Gastroesophageal sphincter (tissue), 4 donors: ENCODE measurements around the gene CRB2. TPM values are rescaled to one million over a fixed set of nuclear protein-coding genes. Genes with fewer than 3 reads are reported as not detected.

Experiments
- ATAC-seq: fragments of 150-250 bp; one replicate; pipeline ENCODE4 v1.9.1; 2016; ENCODE audit warnings: mild to moderate bottlenecking, moderate library complexity
- H3K27ac ChIP-seq, 4 donors: fragments of 200-600 bp; sonication (generic) in 3 of 4; 1 replicate in 3 of 4; 2 replicates in 1 of 4; pipeline ENCODE4 v1.5.1; 2016 to 2019
- H3K27me3 ChIP-seq: fragments of 200-600 bp; sonication (generic); one replicate; pipeline ENCODE4 v1.5.1; 2019
- H3K36me3 ChIP-seq, 2 donors: fragments of 200-600 bp; sonication (generic); one replicate each; pipeline ENCODE4 v1.5.1; 2019; ENCODE audit warnings: control low read depth in 1 of 2
- H3K4me1 ChIP-seq, 3 donors: fragments of 200-600 bp; sonication (generic); 1 replicate in 2 of 3; 2 replicates in 1 of 3; pipeline ENCODE4 v1.5.1; 2016 to 2019; ENCODE audit warnings: control low read depth in 2 of 3
- H3K4me3 ChIP-seq, 2 donors: fragments of 200-600 bp; sonication (generic); one replicate each; pipeline ENCODE4 v1.5.1; 2019; ENCODE audit warnings: mild to moderate bottlenecking in 1 of 2, moderate library complexity in 1 of 2
- H3K9me3 ChIP-seq, 3 donors: fragments of 200-600 bp; sonication (generic); one replicate each; pipeline ENCODE4 v1.5.1; 2017 to 2019; ENCODE audit warnings: control low read depth in 2 of 3
- EP300 ChIP-seq: sonication (generic); formaldehyde crosslinking; IDR thresholded peaks from one replicate; pipeline ENCODE4 v1.6.1; 2017; ENCODE audit warnings: antibody characterized with exemption, mild to moderate bottlenecking
- POLR2A ChIP-seq, 2 donors: fragments of 450-650 bp; IDR thresholded peaks; one replicate each; pipeline ENCODE4 v1.6.1; 2017; ENCODE audit warnings: antibody characterized with exemption in 2 of 2, mild to moderate bottlenecking in 2 of 2, moderate library complexity in 1 of 2
- POLR2AphosphoS5 ChIP-seq: sonication (generic); formaldehyde crosslinking; IDR thresholded peaks from one replicate; pipeline ENCODE4 v1.6.1; 2017; ENCODE audit warnings: antibody characterized with exemption
- WGBS, 2 donors: methylation state at CpG; one replicate each; pipeline ENCODE4 v1.1.5; 2018; ENCODE audit warnings: low coverage in 1 of 2; 5-methylcytosine and 5-hydroxymethylcytosine counted together
- total RNA-seq, 4 donors: library from RNA; depleted of rRNA; stranded (reverse); fragments of >200 nt; gene quantifications; one replicate each; pipeline ENCODE4 v1.1.0, GENCODE V29; 2016
- TF ChIP-seq, protein P1 (sequence below), 4 experiments: fragments of 200-600 bp in 2 of 4; fragments of 450-650 bp in 2 of 4; sonication (generic) in 1 of 4; IDR thresholded peaks; one replicate each; pipeline ENCODE4 v1.5.1; 2017 to 2019; ENCODE audit warnings: antibody characterized with exemption in 4 of 4, mild to moderate bottlenecking in 2 of 4, moderate library complexity in 2 of 4

The CRB2 gene
- total RNA-seq, 4 donors from 2014 or later: not detected

DNA sequence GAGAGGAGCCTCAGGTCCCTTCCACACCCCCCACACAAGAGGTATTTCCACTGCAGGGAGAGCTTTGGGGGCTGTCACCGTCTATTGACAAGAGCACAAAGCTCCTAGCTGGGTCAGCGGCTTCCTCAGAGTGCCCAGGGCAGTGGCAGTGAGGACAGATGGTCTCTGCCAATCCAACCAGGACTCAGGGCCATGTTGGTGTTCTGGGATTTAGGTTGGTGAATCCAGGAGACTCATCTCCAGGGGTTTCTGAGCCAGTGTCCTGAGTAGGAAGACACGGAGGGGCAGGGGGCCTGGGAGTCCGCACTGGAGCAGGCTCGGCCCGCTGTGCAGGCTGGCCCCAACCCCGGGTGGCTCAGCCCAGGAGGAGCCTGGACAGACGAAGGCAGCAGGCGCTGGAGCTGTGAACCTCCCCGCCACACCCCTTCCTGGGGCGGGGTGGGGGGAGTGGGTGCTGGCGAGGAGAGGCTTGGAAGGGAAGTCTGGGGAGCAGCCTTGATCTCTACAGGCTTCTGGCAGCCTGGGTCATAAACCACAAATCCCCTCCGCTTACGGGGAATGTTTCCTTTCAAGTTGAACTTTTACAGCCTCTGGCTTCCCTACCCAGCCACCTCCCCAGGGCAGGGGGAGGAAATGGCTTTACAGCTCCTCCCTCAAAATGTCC, 19.6 kb downstream of the CRB2 start:
- WGBS, 2 donors: 20% methylated on average over 1 of the region's 14 CpGs; no CpG with 5 or more reads in 1 of the 2 donors
- no peak for TF ChIP-seq POLR2AphosphoS5
- TF ChIP-seq, protein P1, sequence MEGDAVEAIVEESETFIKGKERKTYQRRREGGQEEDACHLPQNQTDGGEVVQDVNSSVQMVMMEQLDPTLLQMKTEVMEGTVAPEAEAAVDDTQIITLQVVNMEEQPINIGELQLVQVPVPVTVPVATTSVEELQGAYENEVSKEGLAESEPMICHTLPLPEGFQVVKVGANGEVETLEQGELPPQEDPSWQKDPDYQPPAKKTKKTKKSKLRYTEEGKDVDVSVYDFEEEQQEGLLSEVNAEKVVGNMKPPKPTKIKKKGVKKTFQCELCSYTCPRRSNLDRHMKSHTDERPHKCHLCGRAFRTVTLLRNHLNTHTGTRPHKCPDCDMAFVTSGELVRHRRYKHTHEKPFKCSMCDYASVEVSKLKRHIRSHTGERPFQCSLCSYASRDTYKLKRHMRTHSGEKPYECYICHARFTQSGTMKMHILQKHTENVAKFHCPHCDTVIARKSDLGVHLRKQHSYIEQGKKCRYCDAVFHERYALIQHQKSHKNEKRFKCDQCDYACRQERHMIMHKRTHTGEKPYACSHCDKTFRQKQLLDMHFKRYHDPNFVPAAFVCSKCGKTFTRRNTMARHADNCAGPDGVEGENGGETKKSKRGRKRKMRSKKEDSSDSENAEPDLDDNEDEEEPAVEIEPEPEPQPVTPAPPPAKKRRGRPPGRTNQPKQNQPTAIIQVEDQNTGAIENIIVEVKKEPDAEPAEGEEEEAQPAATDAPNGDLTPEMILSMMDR (IDR thresholded peaks at IDR 0.05): no peak
- TF ChIP-seq POLR2A (IDR thresholded peaks at IDR 0.05): no peak
- no peak for TF ChIP-seq EP300
- Histone ChIP-seq H3K9me3 (no peaks in the 10 kb centered on the region), H3K27me3 (peaks cover 61% of the 10 kb centered on the region), H3K4me1 (peaks cover 0 to 26% (median 7%) of the 10 kb centered on the region in 3 donors), H3K36me3 (peaks cover 0 to under 1% of the 10 kb centered on the region in 2 donors), H3K4me3 (no peak overlapping the region), H3K27ac (no peak overlapping the region)
- ATAC-seq: peak; percentile 32

DNA sequence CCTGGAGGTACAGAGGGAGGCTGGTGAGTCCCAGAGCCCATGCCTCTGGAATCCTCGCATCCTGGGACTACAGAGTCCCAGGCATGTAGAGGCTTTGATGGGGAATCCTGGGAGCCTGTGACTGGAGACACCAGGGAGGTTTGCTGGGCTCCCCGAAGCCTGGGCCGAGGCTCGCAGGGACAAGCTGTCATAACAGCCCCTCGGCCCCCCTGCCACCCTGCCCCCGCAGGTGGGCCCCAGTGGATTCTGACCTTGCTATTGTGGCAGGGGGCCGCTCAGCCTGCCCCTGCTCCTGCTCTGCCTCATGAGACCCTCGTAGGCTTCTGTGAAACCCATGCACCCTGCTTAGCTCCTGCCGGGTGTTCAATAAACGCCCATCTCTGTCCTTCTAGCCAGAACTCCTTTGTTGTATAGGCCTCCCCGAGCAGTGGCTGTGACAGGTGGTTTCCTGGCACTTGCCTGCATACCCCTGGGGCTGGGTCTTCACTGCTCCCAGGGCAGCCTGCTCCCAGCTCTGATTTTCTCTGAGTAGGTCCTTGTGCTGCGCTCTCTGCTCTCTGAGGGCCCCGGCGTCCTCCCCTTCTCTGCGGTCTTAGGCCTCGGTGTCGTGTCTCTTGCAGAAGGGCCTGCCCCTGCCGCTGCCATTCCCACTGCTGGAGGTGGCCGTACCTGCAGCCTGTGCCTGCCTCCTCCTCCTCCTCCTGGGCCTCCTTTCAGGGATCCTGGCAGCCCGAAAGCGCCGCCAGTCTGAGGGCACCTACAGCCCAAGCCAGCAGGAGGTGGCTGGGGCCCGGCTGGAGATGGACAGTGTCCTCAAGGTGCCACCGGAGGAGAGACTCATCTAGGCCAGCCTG, 20.4 kb downstream of the CRB2 start:
- Histone ChIP-seq H3K4me1 (peaks cover 0 to 26% (median 7%) of the 10 kb centered on the region in 3 donors), H3K4me3 (no peak overlapping the region), H3K27me3 (peaks cover 52% of the 10 kb centered on the region), H3K36me3 (peaks cover 0 to 9% of the 10 kb centered on the region in 2 donors), H3K27ac (no peak overlapping the region), H3K9me3 (no peaks in the 10 kb centered on the region)
- no peak for ATAC-seq
- TF ChIP-seq POLR2AphosphoS5: no peak
- TF ChIP-seq, protein P1 (IDR thresholded peaks at IDR 0.05): no peak
- TF ChIP-seq EP300: no peak
- TF ChIP-seq POLR2A (IDR thresholded peaks at IDR 0.05): no peak
- 57 to 93% methylated on average over 4 to 5 of the region's 24 CpGs for WGBS, 2 donors

DNA sequence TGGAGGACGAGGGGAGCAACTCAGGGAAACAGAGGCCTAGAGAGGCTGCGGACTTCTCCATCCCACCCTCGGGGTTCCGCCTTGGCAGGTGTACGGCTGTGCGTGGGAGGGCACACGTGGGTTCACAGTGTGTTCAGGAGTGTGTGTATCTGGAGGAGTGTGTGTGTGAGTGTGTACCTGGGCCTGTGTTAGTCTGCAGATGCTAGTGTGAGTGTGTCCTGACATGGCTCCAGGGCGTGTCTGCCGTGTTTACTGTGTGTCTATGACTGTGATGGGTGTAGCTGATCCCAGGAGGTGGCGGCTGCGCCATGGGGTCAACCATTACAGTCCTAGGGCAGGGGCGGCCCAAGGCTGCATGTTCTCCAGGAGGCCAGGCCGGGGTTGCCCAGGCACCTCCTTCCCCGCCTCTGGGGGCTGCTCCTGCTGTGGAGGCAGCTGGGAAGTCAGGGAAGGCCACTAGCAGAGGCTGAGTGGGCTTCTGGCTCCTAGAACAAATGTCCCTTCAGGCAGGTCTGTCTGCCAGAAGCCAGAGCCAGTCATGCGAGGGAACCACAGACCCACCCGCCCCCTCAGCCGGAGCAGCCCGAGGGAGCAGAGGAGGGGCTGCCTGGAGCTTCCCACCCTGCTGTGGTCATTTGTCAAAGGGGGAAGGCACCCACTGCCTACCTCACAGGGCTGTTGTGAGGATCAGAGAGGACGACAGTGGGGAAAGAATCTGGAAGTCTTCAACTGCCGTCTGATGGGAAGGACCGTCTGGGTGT, 21.4 kb downstream of the CRB2 start:
- no peak for ATAC-seq
- no peak overlapping the region for H3K27ac ChIP-seq
- 69% methylated on average over 3 of the region's 21 CpGs; no CpG with 5 or more reads in 1 of the 2 donors for WGBS, 2 donors

DNA sequence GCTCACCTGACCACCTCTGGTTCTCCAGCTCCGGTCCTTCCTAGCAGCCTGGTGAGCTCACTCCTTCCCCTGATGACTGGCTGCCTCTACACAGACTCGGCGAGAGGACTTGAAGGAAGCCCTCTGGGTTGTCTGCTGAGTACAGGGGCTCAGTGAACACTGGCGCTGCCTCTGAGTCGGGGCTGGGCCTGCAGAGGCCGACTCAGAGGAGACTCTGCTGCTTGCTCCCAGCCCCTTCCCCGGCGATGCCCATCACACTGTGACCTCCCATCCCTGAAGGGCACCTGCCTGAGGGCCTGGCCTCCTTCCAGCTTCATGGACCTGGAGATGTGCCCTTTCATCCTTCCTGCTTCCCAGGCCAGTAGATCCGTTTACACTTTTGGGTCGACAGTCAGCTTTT, 22.0 kb downstream of the CRB2 start:
- Histone ChIP-seq H3K4me3 (no peak overlapping the region), H3K9me3 (no peaks in the 10 kb centered on the region), H3K36me3 (peaks cover 0 to 25% of the 10 kb centered on the region in 2 donors), H3K4me1 (peaks cover 0 to 24% (median 7%) of the 10 kb centered on the region in 3 donors), H3K27me3 (peaks cover 36% of the 10 kb centered on the region), H3K27ac (no peak overlapping the region)
- TF ChIP-seq POLR2A (IDR thresholded peaks at IDR 0.05) (no peak), EP300 (no peak), POLR2AphosphoS5 (no peak)
- TF ChIP-seq, protein P1 (IDR thresholded peaks at IDR 0.05): no peak
- ATAC-seq: no peak
- WGBS, 2 donors: 30% methylated on average over 2 of the region's 10 CpGs; no CpG with 5 or more reads in 1 of the 2 donors

More for the DNA sequence above, 21.4 kb downstream of the CRB2 start:
- TF ChIP-seq POLR2A (IDR thresholded peaks at IDR 0.05): no peak
- no peak for TF ChIP-seq POLR2AphosphoS5
- Histone ChIP-seq H3K4me3 (no peak overlapping the region), H3K36me3 (peaks cover 0 to 18% of the 10 kb centered on the region in 2 donors), H3K4me1 (peaks cover 0 to 26% (median 7%) of the 10 kb centered on the region in 3 donors), H3K9me3 (no peaks in the 10 kb centered on the region), H3K27me3 (peaks cover 43% of the 10 kb centered on the region)
